Karpas-422 (cell line): ENCODE measurements around the gene GPR176. TPM values are rescaled to one million over a fixed set of nuclear protein-coding genes. Genes with fewer than 3 reads are reported as not detected.

ENCODE experiments used
- DNase-seq: peaks from one replicate; pipeline ENCODE4 v3.0.0-alpha.2; 2015
- H2AFZ ChIP-seq: fragments of 200-600 bp; sonication (generic); 2 replicates; pipeline ENCODE4 v1.6.1; 2014; ENCODE audit warnings: antibody characterized with exemption, low read length, mixed read lengths
- H3K27ac ChIP-seq: fragments of 200-600 bp; sonication (generic); 2 replicates; pipeline ENCODE4 v1.5.1; 2014; ENCODE audit warnings: mild to moderate bottlenecking, low read length, moderate library complexity
- H3K27me3 ChIP-seq: fragments of 200-600 bp; sonication (generic); 2 replicates; pipeline ENCODE4 v1.6.1; 2014; ENCODE audit warnings: low read length, mixed read lengths
- H3K36me3 ChIP-seq: fragments of 200-600 bp; sonication (generic); 2 replicates; pipeline ENCODE4 v1.6.1; 2014; ENCODE audit warnings: low read length, mixed read lengths; ENCODE audit not compliant: insufficient read depth
- H3K4me1 ChIP-seq: fragments of 200-600 bp; sonication (generic); 2 replicates; pipeline ENCODE4 v1.6.1; 2014; ENCODE audit warnings: mild to moderate bottlenecking, low read length, mixed read lengths
- H3K4me2 ChIP-seq: fragments of 200-600 bp; sonication (generic); 2 replicates; pipeline ENCODE4 v1.6.1; 2014; ENCODE audit warnings: low read length, low read depth, mild to moderate bottlenecking; ENCODE audit not compliant: poor library complexity, severe bottlenecking
- H3K4me3 ChIP-seq: fragments of 200-600 bp; sonication (generic); 2 replicates; pipeline ENCODE4 v1.5.1; 2014; ENCODE audit warnings: mild to moderate bottlenecking, antibody characterized with exemption, low read length, mixed read lengths
- H3K79me2 ChIP-seq: fragments of 200-600 bp; sonication (generic); 2 replicates; pipeline ENCODE4 v1.6.1; 2014; ENCODE audit warnings: mild to moderate bottlenecking, low read length, mixed read lengths
- H3K9ac ChIP-seq: fragments of 200-600 bp; sonication (generic); 2 replicates; pipeline ENCODE4 v1.6.0; 2014; ENCODE audit warnings: low read length
- H3K9me2 ChIP-seq: fragments of 200-600 bp; sonication (generic), shearing (Covaris generic); replicated peaks from 2 replicates; pipeline ENCODE4 v1.6.0; 2014; ENCODE audit warnings: mild to moderate bottlenecking, low read length, moderate library complexity; ENCODE audit not compliant: insufficient read depth
- H3K9me3 ChIP-seq: fragments of 300-700, 200-600 bp; sonication (generic); 2 replicates; pipeline ENCODE4 v1.6.1; 2014; ENCODE audit warnings: low read length, mixed read lengths
- H4K20me1 ChIP-seq: fragments of 200-600 bp; sonication (generic); 2 replicates; pipeline ENCODE4 v1.6.1; 2014; ENCODE audit warnings: mild to moderate bottlenecking, antibody characterized with exemption, low read length, low read depth; ENCODE audit not compliant: insufficient read depth
- total RNA-seq: library from RNA; depleted of rRNA; stranded (reverse); fragments of >200 nt; shearing (Covaris generic); gene quantifications from 2 replicates; pipeline ENCODE4 v1.2.3, GENCODE V29; 2014; ENCODE audit warnings: low replicate concordance

GPR176 gene
- total RNA-seq, 1 experiment from 2014 or later = not detected

GRCh38 chr15:39918688-39919385 is 1.2 kb downstream of the GPR176 start:
- Histone ChIP-seq H3K9ac (no peak overlapping the region), H3K9me2 (0 out of 2 replicates have a peak, but pooled peaks cover 4% of the 10 kb centered on the region), H3K79me2 (no peaks in the 10 kb centered on the region), H3K4me3 (no peak overlapping the region), H3K27me3 (peaks cover 3% of the 10 kb centered on the region; the same call in 1 of the 2 replicates), H4K20me1 (no peaks in the 10 kb centered on the region), H3K4me1 (peaks cover 15% of the 10 kb centered on the region), H3K4me2 (no peak overlapping the region), H2AFZ (no peak overlapping the region), H3K27ac (no peak overlapping the region), H3K36me3 (no peaks in the 10 kb centered on the region), H3K9me3 (no peaks in the 10 kb centered on the region)
- no peak for DNase-seq

- peaks cover 3% of the 10 kb centered on the region; the same call in 1 of the 2 replicates for H3K27me3 ChIP-seq
- H3K36me3 ChIP-seq = no peaks in the 10 kb centered on the region
- no peaks in the 10 kb centered on the region for H4K20me1 ChIP-seq
- no peaks in the 10 kb centered on the region for H3K9me3 ChIP-seq
- H3K4me2 ChIP-seq = no peak overlapping the region
- no peak overlapping the region for H3K4me3 ChIP-seq
- DNase-seq = no peak
- no peaks in the 10 kb centered on the region for H3K4me1 ChIP-seq
- H3K9me2 ChIP-seq = no peaks in the 10 kb centered on the region
- no peak overlapping the region for H3K9ac ChIP-seq
- no peak overlapping the region for H2AFZ ChIP-seq
- H3K27ac ChIP-seq = no peak overlapping the region
- H3K79me2 ChIP-seq = no peaks in the 10 kb centered on the region
Measured at GRCh38 chr15:39914977-39915376, 5.1 kb downstream of the GPR176 start.

GRCh38 chr15:39909007-39909406 is 11.1 kb downstream of the GPR176 start:
- no peak overlapping the region for H3K27ac ChIP-seq

DNA sequence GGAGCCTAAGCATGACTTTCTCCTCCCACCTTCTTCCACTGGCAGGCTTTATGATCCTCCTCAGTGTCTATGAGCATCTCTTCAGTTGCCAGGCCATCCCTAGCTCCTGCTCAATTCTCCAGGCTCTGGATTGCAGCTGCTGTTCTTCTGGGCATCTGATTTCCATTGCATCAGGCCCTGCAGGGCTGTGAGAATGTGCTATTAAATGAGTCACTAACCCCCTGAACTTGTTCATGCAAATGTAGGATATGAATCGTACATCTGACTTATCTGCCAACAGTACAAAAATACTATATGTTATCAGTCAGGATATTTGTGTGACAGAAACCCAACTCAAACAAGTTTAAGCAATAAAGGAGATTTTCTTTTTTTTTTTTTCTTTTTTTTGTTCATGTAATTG is 11.9 kb downstream of the GPR176 start:
- Histone ChIP-seq H3K79me2 (no peaks in the 10 kb centered on the region), H3K9me2 (no peaks in the 10 kb centered on the region), H3K4me2 (peak overlapping the region; percentile 20), H3K9me3 (no peaks in the 10 kb centered on the region), H3K9ac (no peak overlapping the region), H2AFZ (peak overlapping the region; percentile 36; the same call in 1 of the 2 replicates), H3K4me3 (no peak overlapping the region), H3K4me1 (peaks cover 9% of the 10 kb centered on the region), H3K36me3 (no peaks in the 10 kb centered on the region), H3K27me3 (no peaks in the 10 kb centered on the region), H3K27ac (no peak overlapping the region), H4K20me1 (no peaks in the 10 kb centered on the region)
- no peak for DNase-seq

More at GRCh38 chr15:39909007-39909406, 11.1 kb downstream of the GPR176 start:
- H3K79me2 ChIP-seq = no peaks in the 10 kb centered on the region
- no peaks in the 10 kb centered on the region for H3K27me3 ChIP-seq
- no peaks in the 10 kb centered on the region for H3K36me3 ChIP-seq
- H3K9me3 ChIP-seq = no peaks in the 10 kb centered on the region
- H3K4me1 ChIP-seq = peaks cover 9% of the 10 kb centered on the region
- no peaks in the 10 kb centered on the region for H3K9me2 ChIP-seq
- no peak overlapping the region for H3K4me2 ChIP-seq
- no peak for DNase-seq
- no peak overlapping the region for H3K9ac ChIP-seq
- H4K20me1 ChIP-seq = no peaks in the 10 kb centered on the region
- no peak overlapping the region for H2AFZ ChIP-seq
- H3K4me3 ChIP-seq = no peak overlapping the region

- Histone ChIP-seq H3K36me3 (no peaks in the 10 kb centered on the region), H3K4me1 (peaks cover 9% of the 10 kb centered on the region), H3K9me2 (no peaks in the 10 kb centered on the region), H3K4me3 (no peak overlapping the region), H4K20me1 (no peaks in the 10 kb centered on the region), H3K4me2 (no peak overlapping the region), H3K79me2 (no peaks in the 10 kb centered on the region), H3K9ac (no peak overlapping the region), H2AFZ (no peak overlapping the region), H3K27ac (no peak overlapping the region), H3K9me3 (no peaks in the 10 kb centered on the region), H3K27me3 (no peaks in the 10 kb centered on the region)
- DNase-seq = no peak
Measured at GRCh38 chr15:39907216-39907615, 12.8 kb downstream of the GPR176 start.

GRCh38 chr15:39904115-39904514 is 16.0 kb downstream of the GPR176 start:
- Histone ChIP-seq H3K4me1 (peaks cover 9% of the 10 kb centered on the region), H3K4me2 (no peak overlapping the region), H3K9ac (no peak overlapping the region), H3K9me2 (no peaks in the 10 kb centered on the region), H3K36me3 (no peaks in the 10 kb centered on the region), H3K9me3 (no peaks in the 10 kb centered on the region), H3K27ac (no peak overlapping the region), H3K27me3 (no peaks in the 10 kb centered on the region), H3K4me3 (no peak overlapping the region), H4K20me1 (no peaks in the 10 kb centered on the region), H2AFZ (no peak overlapping the region), H3K79me2 (no peaks in the 10 kb centered on the region)
- peak; percentile 31 for DNase-seq

DNA sequence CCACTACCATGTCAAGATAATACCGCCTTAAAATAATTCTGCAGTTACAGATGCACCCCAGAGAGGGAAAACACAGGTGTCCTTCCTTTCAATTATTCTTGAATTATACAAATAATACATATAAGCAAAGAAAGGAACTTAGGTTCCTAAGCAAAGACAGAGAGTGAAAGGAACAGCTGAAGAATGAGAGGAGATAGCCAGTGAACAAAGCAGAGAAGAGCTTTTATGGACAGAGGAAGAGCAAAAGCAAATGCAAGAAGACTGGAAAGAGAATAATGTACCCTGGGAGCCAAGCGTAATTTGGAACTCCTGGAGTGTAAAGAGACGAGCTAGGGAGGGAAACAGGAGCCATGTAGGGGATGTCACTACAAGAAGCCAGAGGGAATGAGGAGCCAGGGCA is 21.7 kb downstream of the GPR176 start:
- Histone ChIP-seq H3K4me1 (no peaks in the 10 kb centered on the region), H3K27me3 (no peaks in the 10 kb centered on the region), H3K9me3 (no peaks in the 10 kb centered on the region), H3K79me2 (no peaks in the 10 kb centered on the region), H3K27ac (no peak overlapping the region), H3K9me2 (no peaks in the 10 kb centered on the region), H3K4me3 (no peak overlapping the region), H3K36me3 (no peaks in the 10 kb centered on the region), H3K4me2 (no peak overlapping the region), H2AFZ (no peak overlapping the region), H3K9ac (no peak overlapping the region), H4K20me1 (no peaks in the 10 kb centered on the region)
- DNase-seq = peak; percentile 12

GRCh38 chr15:39896846-39897245 is 23.2 kb downstream of the GPR176 start:
- Histone ChIP-seq H3K36me3 (no peaks in the 10 kb centered on the region), H3K9ac (no peak overlapping the region), H3K27ac (no peak overlapping the region), H4K20me1 (no peaks in the 10 kb centered on the region), H3K4me2 (no peak overlapping the region), H3K79me2 (no peaks in the 10 kb centered on the region), H3K9me2 (no peaks in the 10 kb centered on the region), H3K9me3 (no peaks in the 10 kb centered on the region), H3K4me1 (no peaks in the 10 kb centered on the region), H2AFZ (no peak overlapping the region), H3K4me3 (no peak overlapping the region), H3K27me3 (no peaks in the 10 kb centered on the region)
- no peak for DNase-seq
